Choroid plexus epithelial cell (primary cell): ENCODE results near the gene ST8SIA6.
"Not testable (repeated sequence)": the region's sequence is repeated elsewhere in the genome, so short reads cannot be mapped to it uniquely, and the experiment has no call there.

ENCODE experiments used
- DNase-seq: peaks from one replicate; pipeline ENCODE4 v3.0.0-alpha.2; 2010; ENCODE audit warnings: low read depth
- H3K4me3 ChIP-seq: 2 replicates; pipeline ENCODE4 v1.5.1; 2011; ENCODE audit warnings: low read depth, mild to moderate bottlenecking, control low read depth, low read length, moderate library complexity
- TF ChIP-seq, protein P1 (sequence below): conservative IDR thresholded peaks from 2 replicates; pipeline ENCODE4 v1.5.1; 2011; ENCODE audit warnings: low read depth, mild to moderate bottlenecking, control low read depth, inconsistent platforms, low read length, moderate library complexity

The ST8SIA6 gene

DNA sequence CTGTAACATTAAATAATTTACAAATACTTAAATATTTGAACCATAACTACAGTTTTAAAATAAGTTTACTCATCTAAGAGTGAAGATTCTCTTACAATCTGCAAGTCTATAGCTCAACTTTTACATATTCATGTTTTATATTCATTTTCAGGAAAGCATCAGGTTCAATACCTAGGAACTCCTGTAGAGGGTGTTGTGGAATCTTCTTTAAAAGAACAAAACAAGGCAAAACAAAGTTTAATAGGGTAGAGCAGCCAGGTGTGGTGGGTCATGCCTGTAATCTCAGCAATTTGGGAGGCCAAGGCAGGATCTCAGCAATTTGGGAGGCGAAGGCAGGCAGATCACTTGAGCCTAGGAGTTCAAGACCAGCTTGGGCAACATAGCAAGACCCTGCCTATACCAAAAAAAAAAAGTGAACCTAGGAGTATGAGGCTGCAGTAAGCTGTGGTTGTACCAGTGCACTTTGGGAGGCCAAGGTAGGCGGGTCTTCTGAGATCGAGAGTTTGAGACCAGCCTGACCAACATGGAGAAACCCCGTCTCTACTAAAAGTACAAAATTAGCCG, 45.1 kb downstream of the ST8SIA6 start:
- no peak overlapping the region for H3K4me3 ChIP-seq
- DNase-seq, result peak; percentile 54
- TF ChIP-seq, protein P1, sequence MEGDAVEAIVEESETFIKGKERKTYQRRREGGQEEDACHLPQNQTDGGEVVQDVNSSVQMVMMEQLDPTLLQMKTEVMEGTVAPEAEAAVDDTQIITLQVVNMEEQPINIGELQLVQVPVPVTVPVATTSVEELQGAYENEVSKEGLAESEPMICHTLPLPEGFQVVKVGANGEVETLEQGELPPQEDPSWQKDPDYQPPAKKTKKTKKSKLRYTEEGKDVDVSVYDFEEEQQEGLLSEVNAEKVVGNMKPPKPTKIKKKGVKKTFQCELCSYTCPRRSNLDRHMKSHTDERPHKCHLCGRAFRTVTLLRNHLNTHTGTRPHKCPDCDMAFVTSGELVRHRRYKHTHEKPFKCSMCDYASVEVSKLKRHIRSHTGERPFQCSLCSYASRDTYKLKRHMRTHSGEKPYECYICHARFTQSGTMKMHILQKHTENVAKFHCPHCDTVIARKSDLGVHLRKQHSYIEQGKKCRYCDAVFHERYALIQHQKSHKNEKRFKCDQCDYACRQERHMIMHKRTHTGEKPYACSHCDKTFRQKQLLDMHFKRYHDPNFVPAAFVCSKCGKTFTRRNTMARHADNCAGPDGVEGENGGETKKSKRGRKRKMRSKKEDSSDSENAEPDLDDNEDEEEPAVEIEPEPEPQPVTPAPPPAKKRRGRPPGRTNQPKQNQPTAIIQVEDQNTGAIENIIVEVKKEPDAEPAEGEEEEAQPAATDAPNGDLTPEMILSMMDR, result peak; percentile 65

DNA sequence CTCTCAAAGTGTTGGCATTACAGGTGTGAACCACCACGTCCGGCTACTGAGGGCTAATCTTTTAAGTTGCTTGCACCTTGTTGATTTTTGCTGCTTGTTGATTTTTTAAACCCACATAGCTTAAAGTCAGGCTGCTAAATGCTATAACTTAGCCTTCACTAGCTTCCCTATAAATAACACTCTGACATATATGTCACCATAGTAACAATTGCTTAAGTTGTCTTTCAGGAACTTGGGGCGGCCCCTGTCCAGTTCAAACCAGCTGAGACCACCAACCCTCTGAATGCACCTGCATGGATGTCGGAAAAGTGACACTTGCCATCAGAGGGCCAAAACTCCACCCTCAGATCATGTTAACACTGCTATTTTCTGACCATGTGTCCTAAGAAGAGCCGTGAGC, 47.3 kb downstream of the ST8SIA6 start:
- DNase-seq, result no peak
- TF ChIP-seq, protein P1, result no peak
- H3K4me3 ChIP-seq, result no peak overlapping the region

- no peak overlapping the region for H3K4me3 ChIP-seq
- no peak for DNase-seq
Observed at GRCh38 chr10:17406036-17406834, 48.2 kb downstream of the ST8SIA6 start.

GRCh38 chr10:17403161-17403560, 51.2 kb downstream of the ST8SIA6 start:
- TF ChIP-seq, protein P1, result no peak
- H3K4me3 ChIP-seq, result no peak overlapping the region
- no peak for DNase-seq

More at GRCh38 chr10:17406036-17406834, 48.2 kb downstream of the ST8SIA6 start:
- TF ChIP-seq, protein P1, result no peak

DNA sequence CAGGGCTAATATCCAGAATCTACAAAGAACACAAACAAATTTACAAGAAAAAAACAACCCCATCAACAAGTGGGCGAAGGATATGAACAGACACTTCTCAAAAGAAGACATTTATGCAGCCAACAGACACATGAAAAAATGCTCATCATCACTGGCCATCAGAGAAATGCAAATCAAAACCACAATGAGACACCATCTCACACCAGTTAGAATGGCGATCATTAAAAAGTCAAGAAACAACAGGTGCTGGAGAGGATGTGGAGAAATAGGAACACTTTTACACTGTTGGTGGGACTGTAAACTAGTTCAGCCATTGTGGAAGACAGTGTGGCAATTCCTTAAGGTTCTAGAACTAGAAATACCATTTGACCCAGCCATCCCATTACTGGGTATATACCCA, 52.4 kb downstream of the ST8SIA6 start:
- H3K4me3 ChIP-seq, DNase-seq: not testable (repeated sequence)

- TF ChIP-seq, protein P1, result no peak
- no peak overlapping the region for H3K4me3 ChIP-seq
- no peak for DNase-seq
Observed at GRCh38 chr10:17396004-17396403, 58.4 kb downstream of the ST8SIA6 start.

DNA sequence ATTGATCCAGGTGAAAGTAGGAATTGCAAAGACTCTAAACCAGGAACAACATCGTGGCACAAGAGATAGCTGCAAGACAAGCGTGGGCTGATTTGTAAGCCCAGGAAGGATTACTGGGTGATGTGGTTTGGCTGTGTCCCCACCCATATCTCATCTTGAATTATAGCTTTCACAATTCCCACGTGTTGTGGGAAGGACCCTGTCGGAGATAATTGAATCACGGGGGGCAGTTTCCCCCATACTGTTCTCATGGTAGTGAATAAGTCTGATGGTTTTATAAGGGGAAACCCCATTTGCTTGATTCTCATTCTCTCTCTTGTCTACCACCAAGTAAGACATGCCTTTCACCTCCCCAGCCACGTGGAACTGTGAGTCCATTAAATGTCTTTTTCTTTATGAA, 59.5 kb downstream of the ST8SIA6 start:
- TF ChIP-seq, protein P1, result no peak
- no peak for DNase-seq
- H3K4me3 ChIP-seq, result no peak overlapping the region
